HepG2 (cell line): ENCODE measurements around the gene STX1B. TPM values are rescaled to one million over a fixed set of nuclear protein-coding genes. Genes with fewer than 3 reads are reported as not detected.

Source experiments
- CC2D1A ChIP-seq: sonication (generic); formaldehyde crosslinking; IDR thresholded peaks from 2 replicates; pipeline ENCODE4 v1.8.1; 2023; ENCODE audit warnings: mild to moderate bottlenecking, missing genetic modification reagents
- CENPX ChIP-seq: sonication (generic); formaldehyde crosslinking; IDR thresholded peaks from 2 replicates; pipeline ENCODE4 v1.9.0; 2021; ENCODE audit warnings: mild to moderate bottlenecking, missing genetic modification reagents, moderate library complexity
- DRAP1 ChIP-seq: IDR thresholded peaks from 2 replicates; pipeline ENCODE4 v1.6.1; 2016; ENCODE audit warnings: missing genetic modification reagents, missing compliant biosample characterization
- KLF9 ChIP-seq: IDR thresholded peaks from 2 replicates; pipeline ENCODE4 v1.6.1; 2016; ENCODE audit warnings: low read depth
- MAF1 ChIP-seq: sonication (generic); formaldehyde crosslinking; IDR thresholded peaks from 2 replicates; pipeline ENCODE4 v1.5.0; 2020; ENCODE audit warnings: missing genetic modification reagents, borderline replicate concordance
- NFE2 ChIP-seq: sonication (generic); formaldehyde crosslinking; IDR thresholded peaks from 2 replicates; pipeline ENCODE4 v1.4.0; 2020; ENCODE audit warnings: missing genetic modification reagents
- PHF8 ChIP-seq: sonication (generic); formaldehyde crosslinking; IDR thresholded peaks from 2 replicates; pipeline ENCODE4 v1.5.0; 2020; ENCODE audit warnings: missing genetic modification reagents
- SNAPC4 ChIP-seq: sonication (generic); formaldehyde crosslinking; IDR thresholded peaks from 2 replicates; pipeline ENCODE4 v1.4.0; 2020; ENCODE audit warnings: mild to moderate bottlenecking, missing genetic modification reagents
- ZNF768 ChIP-seq: sonication (generic); formaldehyde crosslinking; IDR thresholded peaks from 2 replicates; pipeline ENCODE4 v1.4.0; 2020; ENCODE audit warnings: missing genetic modification reagents
- polyA plus RNA-seq, 8 experiments: library from polyadenylated mRNA; depleted of rRNA in 3 of 8; stranded (reverse) in 7 of 8; unstranded in 1 of 8; fragments of >200 nt; fragmentation: Illumina TruSeq in 4 of 8; extraction: Trizol in 4 of 8; gene quantifications; 2 replicates each; pipeline versions ENCODE4 v1.2.1 to v1.2.3, GENCODE V29; 2011 to 2016; ENCODE audit warnings: low read depth in 4 of 8, missing spikeins in 1 of 8, mixed read lengths in 1 of 8; ENCODE audit not compliant: insufficient read depth in 1 of 8
- total RNA-seq, 5 experiments: library from RNA; depleted of rRNA; stranded (reverse); fragments of >200 nt; fragmentation: Illumina TruSeq; extraction: Trizol; gene quantifications; 2 replicates each; pipeline ENCODE4 v1.2.3, GENCODE V29; 2016; ENCODE audit warnings: low read depth in 1 of 5
- TF ChIP-seq, protein P1 (sequence below), 2 experiments: fragments of 450-650 bp in 1 of 2; sonication (generic) in 1 of 2; formaldehyde crosslinking; IDR thresholded peaks; 2 replicates each; pipeline versions ENCODE4 v1.5.0 to v1.8.0; 2020 to 2022; ENCODE audit warnings: mild to moderate bottlenecking in 1 of 2, missing genetic modification reagents in 1 of 2
- TF ChIP-seq, protein P2 (sequence below), 2 experiments: fragments of 450-650 bp in 1 of 2; sonication (generic) in 1 of 2; formaldehyde crosslinking in 1 of 2; IDR thresholded peaks; 2 replicates each; pipeline versions ENCODE4 v1.6.1 to v1.8.0; 2016 to 2022; ENCODE audit warnings: antibody characterized with exemption in 1 of 2, mild to moderate bottlenecking in 1 of 2, missing genetic modification reagents in 1 of 2
- TF ChIP-seq, protein P3 (sequence below): sonication (generic); formaldehyde crosslinking; IDR thresholded peaks from 2 replicates; pipeline ENCODE4 v1.4.0; 2020; ENCODE audit warnings: missing genetic modification reagents, mild to moderate bottlenecking, borderline replicate concordance

Gene STX1B
- total and polyA plus RNA-seq, 2 of the 13 experiments (the other 11 are each of a cell fraction or from before 2014, with no cell fraction given) = 2.1 to 3.0 TPM

DNA sequence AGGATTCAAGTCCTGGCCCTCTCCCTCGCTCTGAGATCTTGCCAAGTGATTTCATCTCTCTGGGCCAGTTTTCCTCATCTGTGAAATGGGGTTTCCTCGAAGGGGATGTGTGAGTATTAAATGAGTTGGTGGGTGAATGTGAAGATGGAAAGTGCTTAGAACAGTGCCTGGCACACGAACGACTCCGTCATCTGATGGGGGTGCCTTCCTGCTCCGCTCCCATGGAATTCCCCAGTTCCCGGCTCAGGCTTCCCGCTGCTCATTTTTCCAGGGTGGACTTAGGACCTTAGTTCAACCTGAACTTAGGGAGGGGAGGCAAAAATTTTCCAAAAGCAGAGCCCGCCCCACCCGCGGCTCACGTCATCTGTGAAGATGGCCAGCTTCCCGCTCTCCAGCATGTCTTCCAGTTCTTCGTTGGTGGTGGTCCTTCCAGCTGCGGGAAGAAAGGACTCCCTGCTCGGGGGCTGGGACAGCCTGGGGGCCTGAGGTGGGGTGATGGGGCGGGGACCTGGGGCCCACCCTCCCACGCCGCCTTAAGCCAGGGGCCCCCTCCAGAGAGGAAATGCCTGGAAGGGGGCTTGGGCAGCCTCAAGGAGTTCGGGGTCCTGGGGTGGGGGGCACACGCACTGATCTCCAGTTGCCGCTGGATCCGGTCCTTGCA lies 14.0 kb downstream of the STX1B start (continued):
- TF ChIP-seq, protein P1, sequence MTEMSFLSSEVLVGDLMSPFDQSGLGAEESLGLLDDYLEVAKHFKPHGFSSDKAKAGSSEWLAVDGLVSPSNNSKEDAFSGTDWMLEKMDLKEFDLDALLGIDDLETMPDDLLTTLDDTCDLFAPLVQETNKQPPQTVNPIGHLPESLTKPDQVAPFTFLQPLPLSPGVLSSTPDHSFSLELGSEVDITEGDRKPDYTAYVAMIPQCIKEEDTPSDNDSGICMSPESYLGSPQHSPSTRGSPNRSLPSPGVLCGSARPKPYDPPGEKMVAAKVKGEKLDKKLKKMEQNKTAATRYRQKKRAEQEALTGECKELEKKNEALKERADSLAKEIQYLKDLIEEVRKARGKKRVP (CRISPR knock-in tag; IDR thresholded peaks at IDR 0.05) = no peak
- TF ChIP-seq KLF9 (CRISPR knock-in tag) = no peak
- TF ChIP-seq NFE2 (CRISPR knock-in tag) = no peak
- TF ChIP-seq, protein P2, sequence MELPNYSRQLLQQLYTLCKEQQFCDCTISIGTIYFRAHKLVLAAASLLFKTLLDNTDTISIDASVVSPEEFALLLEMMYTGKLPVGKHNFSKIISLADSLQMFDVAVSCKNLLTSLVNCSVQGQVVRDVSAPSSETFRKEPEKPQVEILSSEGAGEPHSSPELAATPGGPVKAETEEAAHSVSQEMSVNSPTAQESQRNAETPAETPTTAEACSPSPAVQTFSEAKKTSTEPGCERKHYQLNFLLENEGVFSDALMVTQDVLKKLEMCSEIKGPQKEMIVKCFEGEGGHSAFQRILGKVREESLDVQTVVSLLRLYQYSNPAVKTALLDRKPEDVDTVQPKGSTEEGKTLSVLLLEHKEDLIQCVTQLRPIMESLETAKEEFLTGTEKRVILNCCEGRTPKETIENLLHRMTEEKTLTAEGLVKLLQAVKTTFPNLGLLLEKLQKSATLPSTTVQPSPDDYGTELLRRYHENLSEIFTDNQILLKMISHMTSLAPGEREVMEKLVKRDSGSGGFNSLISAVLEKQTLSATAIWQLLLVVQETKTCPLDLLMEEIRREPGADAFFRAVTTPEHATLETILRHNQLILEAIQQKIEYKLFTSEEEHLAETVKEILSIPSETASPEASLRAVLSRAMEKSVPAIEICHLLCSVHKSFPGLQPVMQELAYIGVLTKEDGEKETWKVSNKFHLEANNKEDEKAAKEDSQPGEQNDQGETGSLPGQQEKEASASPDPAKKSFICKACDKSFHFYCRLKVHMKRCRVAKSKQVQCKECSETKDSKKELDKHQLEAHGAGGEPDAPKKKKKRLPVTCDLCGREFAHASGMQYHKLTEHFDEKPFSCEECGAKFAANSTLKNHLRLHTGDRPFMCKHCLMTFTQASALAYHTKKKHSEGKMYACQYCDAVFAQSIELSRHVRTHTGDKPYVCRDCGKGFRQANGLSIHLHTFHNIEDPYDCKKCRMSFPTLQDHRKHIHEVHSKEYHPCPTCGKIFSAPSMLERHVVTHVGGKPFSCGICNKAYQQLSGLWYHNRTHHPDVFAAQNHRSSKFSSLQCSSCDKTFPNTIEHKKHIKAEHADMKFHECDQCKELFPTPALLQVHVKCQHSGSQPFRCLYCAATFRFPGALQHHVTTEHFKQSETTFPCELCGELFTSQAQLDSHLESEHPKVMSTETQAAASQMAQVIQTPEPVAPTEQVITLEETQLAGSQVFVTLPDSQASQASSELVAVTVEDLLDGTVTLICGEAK (IDR thresholded peaks at IDR 0.05) = no peak
- TF ChIP-seq, protein P2 (CRISPR knock-in tag; IDR thresholded peaks at IDR 0.05) = no peak
- TF ChIP-seq, protein P3, sequence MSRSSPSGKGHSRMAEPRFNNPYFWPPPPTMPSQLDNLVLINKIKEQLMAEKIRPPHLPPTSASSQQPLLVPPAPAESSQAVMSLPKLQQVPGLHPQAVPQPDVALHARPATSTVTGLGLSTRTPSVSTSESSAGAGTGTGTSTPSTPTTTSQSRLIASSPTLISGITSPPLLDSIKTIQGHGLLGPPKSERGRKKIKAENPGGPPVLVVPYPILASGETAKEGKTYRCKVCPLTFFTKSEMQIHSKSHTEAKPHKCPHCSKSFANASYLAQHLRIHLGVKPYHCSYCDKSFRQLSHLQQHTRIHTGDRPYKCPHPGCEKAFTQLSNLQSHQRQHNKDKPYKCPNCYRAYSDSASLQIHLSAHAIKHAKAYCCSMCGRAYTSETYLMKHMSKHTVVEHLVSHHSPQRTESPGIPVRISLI (CRISPR knock-in tag) = no peak
- no peak for TF ChIP-seq ZNF768 (CRISPR knock-in tag)
- peak; percentile 46; the same call in 1 of the 2 replicates for TF ChIP-seq DRAP1
- no peak for TF ChIP-seq CENPX (CRISPR knock-in tag)
- TF ChIP-seq CC2D1A (CRISPR knock-in tag) = no peak
- no peak for TF ChIP-seq SNAPC4 (CRISPR knock-in tag)
- no peak; the same call in 1 of the 2 replicates for TF ChIP-seq PHF8 (CRISPR knock-in tag)
- TF ChIP-seq MAF1 (CRISPR knock-in tag) = no peak
